ENCODE results near the gene FAM76A.

Gene FAM76A

DNA sequence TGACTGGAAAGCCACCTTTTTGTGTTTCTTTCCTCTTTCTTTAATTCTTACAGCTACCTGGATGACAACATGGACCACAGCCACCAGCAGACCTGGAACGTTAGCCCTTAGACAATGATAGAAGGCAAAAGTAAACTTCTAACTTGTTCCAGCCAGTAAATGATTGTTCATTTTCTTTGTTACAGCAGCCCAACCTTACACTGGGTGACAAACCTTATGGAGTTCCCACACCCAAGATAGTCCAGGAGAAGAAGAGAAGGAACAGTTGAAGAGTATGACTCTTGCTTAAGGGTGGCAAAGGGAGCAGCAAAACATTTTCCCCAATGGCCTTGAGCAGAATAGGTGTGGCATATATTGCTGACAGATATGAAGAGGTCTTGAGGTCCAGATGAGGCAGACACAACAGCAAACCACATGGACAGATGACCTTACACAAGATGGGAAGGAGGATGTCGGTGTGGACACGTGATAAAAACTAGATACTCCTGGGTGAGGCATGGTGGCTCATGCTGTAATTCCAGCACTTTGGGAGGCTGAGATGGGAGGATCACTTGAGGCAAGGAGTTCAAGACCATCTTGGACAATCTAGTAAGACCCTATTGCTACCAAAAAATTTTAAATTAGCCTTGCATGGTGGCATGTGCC, 11.8 kb upstream of the FAM76A start:
- TF ChIP-seq POLR2AphosphoS5 (IDR thresholded peaks at IDR 0.05; ENCODE audit: borderline replicate concordance, low read depth, low read length), result no peak
- TF ChIP-seq EZH2 (IDR thresholded peaks at IDR 0.05), result no peak
- TF ChIP-seq FOXP2 (optimal IDR thresholded peaks at IDR 0.05; ENCODE audit: control extremely low read depth, extremely low read length, insufficient read depth), result no peak
- Histone ChIP-seq H3K36me3 (ENCODE audit: insufficient read depth, low read length) (no peaks in the 10 kb centered on the region), H3K9ac (ENCODE audit: insufficient read length) (no peak overlapping the region), H3K9me3 (ENCODE audit: low read depth, low read length) (no peaks in the 10 kb centered on the region), H3K4me3 (no peak overlapping the region), H3K27ac (no peak overlapping the region)
- DNase-seq (ENCODE audit: low read depth, low spot score), result no peak

DNA sequence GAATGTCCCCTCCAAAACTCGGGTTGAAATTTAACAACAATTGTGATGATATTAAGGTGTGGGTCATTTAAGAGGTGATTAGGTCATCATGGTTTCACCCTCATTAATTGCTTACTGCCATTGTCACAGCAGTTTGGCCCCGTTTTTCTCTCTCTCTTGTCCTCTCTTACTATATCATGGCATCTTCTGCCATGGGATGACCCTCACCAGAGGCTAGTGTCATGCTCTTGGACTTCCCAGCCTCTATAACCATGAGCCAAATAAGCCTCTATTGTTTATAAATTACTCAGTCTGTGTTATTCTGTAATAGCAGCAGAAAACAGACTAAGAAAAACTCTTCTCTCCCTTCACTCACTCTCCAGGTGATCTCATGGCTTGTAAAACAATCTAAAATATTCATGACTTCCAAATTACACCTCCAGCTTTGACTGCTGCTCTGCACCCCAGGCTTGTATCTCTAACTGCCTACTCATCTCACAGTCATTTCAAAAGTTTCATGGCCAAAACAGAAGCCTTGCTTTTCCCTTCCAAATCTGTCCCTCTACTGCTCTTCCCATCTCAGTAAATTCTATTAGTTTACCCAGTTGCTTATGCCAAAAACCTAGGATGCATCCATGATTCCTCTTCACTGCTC, 9.4 kb upstream of the FAM76A start:
- no peak for DNase-seq (ENCODE audit: low read depth, low spot score)
- H3K36me3 ChIP-seq (ENCODE audit: insufficient read depth, low read length), result no peaks in the 10 kb centered on the region

GRCh38 chr1:27719286-27720251, 6.2 kb upstream of the FAM76A start:
- no peak for TF ChIP-seq POLR2AphosphoS5 (IDR thresholded peaks at IDR 0.05; ENCODE audit: borderline replicate concordance, low read depth, low read length)
- no peak for TF ChIP-seq FOXP2 (optimal IDR thresholded peaks at IDR 0.05; ENCODE audit: control extremely low read depth, extremely low read length, insufficient read depth)
- no peak for TF ChIP-seq EZH2 (IDR thresholded peaks at IDR 0.05)
- Histone ChIP-seq H3K36me3 (ENCODE audit: insufficient read depth, low read length) (no peaks in the 10 kb centered on the region), H3K4me3 (no peak overlapping the region), H3K27ac (no peak overlapping the region), H3K9ac (ENCODE audit: insufficient read length) (no peak overlapping the region), H3K9me3 (ENCODE audit: low read depth, low read length) (no peaks in the 10 kb centered on the region)
- no peak for DNase-seq (ENCODE audit: low read depth, low spot score)

More for the DNA sequence above, 9.4 kb upstream of the FAM76A start:
- H3K9ac ChIP-seq (ENCODE audit: insufficient read length), result no peak overlapping the region
- H3K4me3 ChIP-seq, result no peak overlapping the region
- TF ChIP-seq FOXP2 (optimal IDR thresholded peaks at IDR 0.05; ENCODE audit: control extremely low read depth, extremely low read length, insufficient read depth) (no peak), POLR2AphosphoS5 (IDR thresholded peaks at IDR 0.05; ENCODE audit: borderline replicate concordance, low read depth, low read length) (no peak), EZH2 (IDR thresholded peaks at IDR 0.05) (no peak)
- H3K27ac ChIP-seq, result no peak overlapping the region
- H3K9me3 ChIP-seq (ENCODE audit: low read depth, low read length), result no peaks in the 10 kb centered on the region

GRCh38 chr1:27724961-27725373, 794 bp upstream of the FAM76A start:
- H3K4me3 ChIP-seq, result peak overlapping the region; percentile 60
- no peak for TF ChIP-seq POLR2AphosphoS5 (IDR thresholded peaks at IDR 0.05; ENCODE audit: borderline replicate concordance, low read depth, low read length)
- TF ChIP-seq EZH2 (IDR thresholded peaks at IDR 0.05), result no peak
- TF ChIP-seq FOXP2 (optimal IDR thresholded peaks at IDR 0.05; ENCODE audit: control extremely low read depth, extremely low read length, insufficient read depth), result no peak
- H3K36me3 ChIP-seq (ENCODE audit: insufficient read depth, low read length), result peaks cover 4% of the 10 kb centered on the region; the same call in 1 of the 2 replicates
- H3K9ac ChIP-seq (ENCODE audit: insufficient read length), result peak overlapping the region; percentile 46
- H3K9me3 ChIP-seq (ENCODE audit: low read depth, low read length), result no peaks in the 10 kb centered on the region
- H3K27ac ChIP-seq, result peak overlapping the region; percentile 74
- DNase-seq (ENCODE audit: low read depth, low spot score), result no peak

GRCh38 chr1:27726173-27727044, 648 bp downstream of the FAM76A start:
- Histone ChIP-seq H3K27ac (no peak overlapping the region), H3K36me3 (ENCODE audit: insufficient read depth, low read length) (peaks cover 4% of the 10 kb centered on the region; the same call in 1 of the 2 replicates), H3K4me3 (peak overlapping the region; percentile 87), H3K9ac (ENCODE audit: insufficient read length) (peak overlapping the region; percentile 85), H3K9me3 (ENCODE audit: low read depth, low read length) (no peaks in the 10 kb centered on the region)
- DNase-seq (ENCODE audit: low read depth, low spot score), result no peak
- TF ChIP-seq POLR2AphosphoS5 (IDR thresholded peaks at IDR 0.05; ENCODE audit: borderline replicate concordance, low read depth, low read length) (no peak), FOXP2 (optimal IDR thresholded peaks at IDR 0.05; ENCODE audit: control extremely low read depth, extremely low read length, insufficient read depth) (no peak), EZH2 (IDR thresholded peaks at IDR 0.05) (no peak)

DNA sequence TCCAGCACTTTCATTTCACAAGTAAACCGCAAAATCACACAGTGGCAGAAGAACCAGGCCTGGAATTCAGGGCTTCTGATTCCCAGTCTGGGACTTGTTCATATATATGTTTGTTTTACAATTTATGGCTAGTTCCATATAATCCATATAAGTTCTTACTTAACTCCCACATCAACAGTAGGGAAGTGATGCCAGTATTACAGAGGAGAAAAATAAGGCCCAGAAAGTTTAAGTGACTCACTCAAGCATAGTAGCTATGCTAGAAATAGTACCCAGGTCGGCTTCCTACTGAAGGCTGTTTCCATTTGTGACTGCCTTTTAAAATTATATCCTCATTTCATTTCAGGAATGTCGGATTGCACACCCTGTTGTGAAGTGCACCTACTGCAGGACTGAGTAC, 1.4 kb downstream of the FAM76A start:
- no peaks in the 10 kb centered on the region for H3K9me3 ChIP-seq (ENCODE audit: low read depth, low read length)
- no peak overlapping the region for H3K27ac ChIP-seq
- TF ChIP-seq POLR2AphosphoS5 (IDR thresholded peaks at IDR 0.05; ENCODE audit: borderline replicate concordance, low read depth, low read length) (no peak), EZH2 (IDR thresholded peaks at IDR 0.05) (no peak), FOXP2 (optimal IDR thresholded peaks at IDR 0.05; ENCODE audit: control extremely low read depth, extremely low read length, insufficient read depth) (no peak)
- peak overlapping the region; percentile 51 for H3K9ac ChIP-seq (ENCODE audit: insufficient read length)
- DNase-seq (ENCODE audit: low read depth, low spot score), result no peak
- H3K36me3 ChIP-seq (ENCODE audit: insufficient read depth, low read length), result peaks cover 4% of the 10 kb centered on the region; the same call in 1 of the 2 replicates
- peak overlapping the region; percentile 87; the same call in 1 of the 2 replicates for H3K4me3 ChIP-seq

GRCh38 chr1:27736252-27736651, 10.5 kb downstream of the FAM76A start:
- TF ChIP-seq POLR2AphosphoS5 (IDR thresholded peaks at IDR 0.05; ENCODE audit: borderline replicate concordance, low read depth, low read length) (no peak), EZH2 (IDR thresholded peaks at IDR 0.05) (no peak), FOXP2 (optimal IDR thresholded peaks at IDR 0.05; ENCODE audit: control extremely low read depth, extremely low read length, insufficient read depth) (no peak)
- Histone ChIP-seq H3K36me3 (ENCODE audit: insufficient read depth, low read length) (peaks cover 14% of the 10 kb centered on the region; the same call in 1 of the 2 replicates), H3K27ac (no peak overlapping the region), H3K4me3 (no peak overlapping the region), H3K9me3 (ENCODE audit: low read depth, low read length) (no peaks in the 10 kb centered on the region), H3K9ac (ENCODE audit: insufficient read length) (no peak overlapping the region)
- DNase-seq (ENCODE audit: low read depth, low spot score), result no peak
